Activated T-cell treated with anti-CD3 and anti-CD28 coated beads, Interleukin-2, amount 50 U/mL, for 4 hours (primary cell): ENCODE data around the gene FSTL5. TPM values are rescaled to one million over a fixed set of nuclear protein-coding genes. Genes with fewer than 3 reads are reported as not detected.

Experiments
- ATAC-seq, 2 donors: fragments of 200-7000 bp; cut with Tn5 transposase; one replicate each; pipeline ENCODE4 v1.10.0; 2021
- DNase-seq: peaks from one replicate; pipeline ENCODE4 v3.0.0-alpha.2; 2020
- H3K27me3 Mint-ChIP-seq: one replicate; pipeline ENCODE4 v1.8.0; 2021; ENCODE audit warnings: low read depth, mixed read lengths
- H3K36me3 Mint-ChIP-seq: one replicate; pipeline ENCODE4 v1.8.0; 2022; ENCODE audit warnings: mixed read lengths; ENCODE audit not compliant: insufficient read depth
- H3K4me1 Mint-ChIP-seq: one replicate; pipeline ENCODE4 v1.8.0; 2021; ENCODE audit warnings: low read depth, mixed read lengths
- H3K4me3 Mint-ChIP-seq: one replicate; pipeline ENCODE4 v1.8.0; 2021; ENCODE audit warnings: mild to moderate bottlenecking, moderate library complexity, mixed read lengths
- H3K9me3 Mint-ChIP-seq: one replicate; pipeline ENCODE4 v1.8.0; 2021; ENCODE audit warnings: mixed read lengths
- total RNA-seq, 3 donors: library from RNA; stranded (reverse); gene quantifications; one replicate each; pipeline ENCODE4 v1.2.1, GENCODE V29; 2021

Gene FSTL5
- total RNA-seq, 3 donors from 2014 or later: not detected

DNA sequence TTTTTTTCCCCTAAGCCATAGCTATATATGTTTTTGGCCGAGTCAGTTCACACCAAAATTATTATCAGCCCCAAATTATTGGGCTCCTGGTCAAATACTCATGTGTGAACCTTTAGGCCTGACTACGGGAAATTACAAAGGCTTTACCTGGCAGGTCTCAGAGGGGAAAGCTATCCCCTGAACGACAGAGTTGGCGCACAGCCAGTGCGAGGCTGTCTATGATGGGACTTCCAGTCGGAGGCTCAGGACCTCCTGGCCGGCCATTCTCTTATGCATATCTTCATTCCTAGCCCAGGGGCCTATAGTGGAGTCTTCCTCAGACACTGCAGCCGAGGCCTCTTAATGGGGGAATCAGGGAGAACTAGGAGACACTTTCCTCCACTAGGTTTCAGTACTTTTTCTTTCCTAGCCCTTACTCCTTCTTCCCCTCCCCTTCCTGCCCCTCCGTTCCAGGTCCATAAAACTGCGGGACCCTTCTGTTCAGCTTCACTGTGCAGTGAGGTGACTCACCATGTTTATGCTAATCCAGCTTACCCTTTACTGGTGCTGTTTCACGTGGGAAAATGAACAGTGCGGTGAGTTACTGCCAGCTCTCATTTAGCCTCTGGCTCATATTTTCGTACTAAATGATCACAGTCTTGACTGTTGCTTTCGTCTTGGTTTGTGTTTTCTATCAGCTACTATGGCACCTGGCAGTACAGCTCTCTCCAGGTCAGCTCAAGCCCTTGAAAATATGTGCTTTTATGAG lies 533.9 kb downstream of the FSTL5 start:
- Mint-ChIP-seq H3K9me3 (peaks cover 15% of the 10 kb centered on the region), H3K4me3 (no peak overlapping the region), H3K36me3 (no peaks in the 10 kb centered on the region), H3K27me3 (no peaks in the 10 kb centered on the region), H3K4me1 (no peaks in the 10 kb centered on the region)
- DNase-seq (no peak), ATAC-seq (no peak)

GRCh38 chr4:161604516-161605300 lies 559.1 kb downstream of the FSTL5 start:
- H3K36me3 Mint-ChIP-seq: no peaks in the 10 kb centered on the region
- no peak overlapping the region for H3K4me3 Mint-ChIP-seq
- H3K27me3 Mint-ChIP-seq: no peaks in the 10 kb centered on the region
- H3K9me3 Mint-ChIP-seq: peaks cover 4% of the 10 kb centered on the region
- DNase-seq: no peak
- ATAC-seq: no peak
- no peaks in the 10 kb centered on the region for H3K4me1 Mint-ChIP-seq

DNA sequence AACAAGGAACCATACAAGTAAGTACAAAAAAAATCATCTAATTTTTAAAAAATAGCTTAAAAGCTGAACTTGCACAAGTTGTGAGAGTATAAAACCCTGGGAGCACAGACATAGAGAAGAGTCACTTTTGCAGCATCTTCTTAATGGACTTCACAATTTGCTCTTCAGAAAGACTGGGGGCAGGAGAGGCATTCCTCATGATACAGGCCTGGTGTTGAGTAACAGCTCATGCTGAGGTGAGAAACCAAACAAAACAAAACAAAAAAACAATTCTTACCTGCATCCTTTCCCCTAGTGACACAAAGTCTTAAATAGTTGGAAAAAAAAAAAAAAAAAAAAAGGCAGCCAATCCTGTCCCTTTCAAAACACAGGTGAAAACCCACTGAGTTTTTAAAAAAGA lies 562.8 kb downstream of the FSTL5 start:
- Mint-ChIP-seq H3K27me3 (no peaks in the 10 kb centered on the region), H3K4me1 (no peaks in the 10 kb centered on the region), H3K4me3 (no peak overlapping the region), H3K36me3 (no peaks in the 10 kb centered on the region), H3K9me3 (peaks cover 8% of the 10 kb centered on the region)
- no peak for ATAC-seq
- no peak for DNase-seq

- H3K4me3 Mint-ChIP-seq: no peak overlapping the region
- H3K4me1 Mint-ChIP-seq: no peaks in the 10 kb centered on the region
- H3K36me3 Mint-ChIP-seq: no peaks in the 10 kb centered on the region
- H3K27me3 Mint-ChIP-seq: no peaks in the 10 kb centered on the region
- DNase-seq: no peak
- H3K9me3 Mint-ChIP-seq: peaks cover 10% of the 10 kb centered on the region
- no peak for ATAC-seq
Measured at GRCh38 chr4:161595230-161595771, 568.5 kb downstream of the FSTL5 start.

- no peak for ATAC-seq
Measured at GRCh38 chr4:161585011-161585410, 578.8 kb downstream of the FSTL5 start.

DNA sequence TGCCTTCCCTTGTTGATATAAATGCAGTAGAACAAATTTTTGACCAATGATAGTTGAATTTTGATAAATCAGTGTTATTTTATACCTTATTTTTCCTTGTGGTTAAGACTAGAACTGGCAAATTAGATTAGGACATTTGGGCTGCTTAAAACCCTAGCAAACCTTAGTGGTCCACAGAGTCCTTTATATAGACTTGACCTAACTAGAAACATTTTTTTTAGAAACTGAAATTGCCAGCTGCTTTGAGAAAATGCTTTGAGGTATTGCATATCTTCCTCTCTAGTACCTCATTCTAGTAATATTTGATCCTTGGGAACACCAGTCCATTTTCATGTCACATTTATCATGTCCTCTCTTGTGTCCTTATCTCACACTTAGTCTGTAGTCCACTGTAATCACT lies 580.3 kb downstream of the FSTL5 start:
- Mint-ChIP-seq H3K27me3 (no peaks in the 10 kb centered on the region), H3K36me3 (no peaks in the 10 kb centered on the region), H3K4me1 (no peaks in the 10 kb centered on the region), H3K4me3 (no peak overlapping the region), H3K9me3 (peaks cover 24% of the 10 kb centered on the region)
- no peak for ATAC-seq
- DNase-seq: no peak

More at GRCh38 chr4:161585011-161585410, 578.8 kb downstream of the FSTL5 start:
- DNase-seq: no peak
- Mint-ChIP-seq H3K9me3 (peaks cover 29% of the 10 kb centered on the region), H3K36me3 (no peaks in the 10 kb centered on the region), H3K4me3 (no peak overlapping the region), H3K27me3 (no peaks in the 10 kb centered on the region), H3K4me1 (no peaks in the 10 kb centered on the region)

GRCh38 chr4:161581262-161582230 lies 582.3 kb downstream of the FSTL5 start:
- Mint-ChIP-seq H3K9me3 (peaks cover 29% of the 10 kb centered on the region), H3K4me3 (no peak overlapping the region), H3K27me3 (no peaks in the 10 kb centered on the region), H3K4me1 (no peaks in the 10 kb centered on the region), H3K36me3 (no peaks in the 10 kb centered on the region)
- DNase-seq (no peak), ATAC-seq (no peak)

- Mint-ChIP-seq H3K27me3 (no peaks in the 10 kb centered on the region), H3K4me3 (no peak overlapping the region), H3K4me1 (no peaks in the 10 kb centered on the region), H3K9me3 (peaks cover 11% of the 10 kb centered on the region), H3K36me3 (no peaks in the 10 kb centered on the region)
- DNase-seq (no peak), ATAC-seq (no peak)
Measured at GRCh38 chr4:161577579-161578301, 586.1 kb downstream of the FSTL5 start.

- peaks cover 15% of the 10 kb centered on the region for H3K9me3 Mint-ChIP-seq
- no peaks in the 10 kb centered on the region for H3K4me1 Mint-ChIP-seq
- H3K4me3 Mint-ChIP-seq: no peak overlapping the region
- ATAC-seq (no peak), DNase-seq (no peak)
- H3K27me3 Mint-ChIP-seq: no peaks in the 10 kb centered on the region
- H3K36me3 Mint-ChIP-seq: no peaks in the 10 kb centered on the region
Measured at GRCh38 chr4:161573836-161574235, 590.0 kb downstream of the FSTL5 start.

DNA sequence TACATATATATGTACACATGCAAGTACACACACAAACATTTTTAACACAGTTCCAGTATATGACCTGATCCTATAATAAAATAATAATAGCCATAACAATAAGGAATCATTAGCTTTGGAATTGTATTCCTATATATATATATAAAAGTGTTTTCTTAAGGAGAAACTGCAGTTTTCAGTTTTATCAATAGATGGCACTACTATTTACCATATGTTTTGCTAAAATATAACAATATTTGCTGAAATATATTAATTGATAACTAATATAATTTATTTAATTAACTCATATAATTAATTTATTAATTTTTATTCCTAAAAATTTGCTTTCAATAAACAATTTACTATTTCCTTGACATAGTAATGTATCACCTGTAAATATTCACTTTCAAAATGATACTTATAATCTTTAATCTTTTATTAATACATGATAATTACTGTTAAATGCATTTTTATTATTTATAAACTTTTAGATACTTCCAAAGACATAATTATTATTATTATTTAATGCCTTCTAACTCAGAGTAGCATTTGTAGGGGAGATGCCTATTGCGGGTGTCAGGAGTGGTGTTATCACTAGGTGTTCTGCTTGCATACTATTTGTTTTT lies 599.5 kb downstream of the FSTL5 start:
- ATAC-seq (no peak), DNase-seq (no peak)
- no peaks in the 10 kb centered on the region for H3K27me3 Mint-ChIP-seq
- no peaks in the 10 kb centered on the region for H3K4me1 Mint-ChIP-seq
- no peak overlapping the region for H3K4me3 Mint-ChIP-seq
- H3K36me3 Mint-ChIP-seq: no peaks in the 10 kb centered on the region
- H3K9me3 Mint-ChIP-seq: peaks cover 5% of the 10 kb centered on the region

DNA sequence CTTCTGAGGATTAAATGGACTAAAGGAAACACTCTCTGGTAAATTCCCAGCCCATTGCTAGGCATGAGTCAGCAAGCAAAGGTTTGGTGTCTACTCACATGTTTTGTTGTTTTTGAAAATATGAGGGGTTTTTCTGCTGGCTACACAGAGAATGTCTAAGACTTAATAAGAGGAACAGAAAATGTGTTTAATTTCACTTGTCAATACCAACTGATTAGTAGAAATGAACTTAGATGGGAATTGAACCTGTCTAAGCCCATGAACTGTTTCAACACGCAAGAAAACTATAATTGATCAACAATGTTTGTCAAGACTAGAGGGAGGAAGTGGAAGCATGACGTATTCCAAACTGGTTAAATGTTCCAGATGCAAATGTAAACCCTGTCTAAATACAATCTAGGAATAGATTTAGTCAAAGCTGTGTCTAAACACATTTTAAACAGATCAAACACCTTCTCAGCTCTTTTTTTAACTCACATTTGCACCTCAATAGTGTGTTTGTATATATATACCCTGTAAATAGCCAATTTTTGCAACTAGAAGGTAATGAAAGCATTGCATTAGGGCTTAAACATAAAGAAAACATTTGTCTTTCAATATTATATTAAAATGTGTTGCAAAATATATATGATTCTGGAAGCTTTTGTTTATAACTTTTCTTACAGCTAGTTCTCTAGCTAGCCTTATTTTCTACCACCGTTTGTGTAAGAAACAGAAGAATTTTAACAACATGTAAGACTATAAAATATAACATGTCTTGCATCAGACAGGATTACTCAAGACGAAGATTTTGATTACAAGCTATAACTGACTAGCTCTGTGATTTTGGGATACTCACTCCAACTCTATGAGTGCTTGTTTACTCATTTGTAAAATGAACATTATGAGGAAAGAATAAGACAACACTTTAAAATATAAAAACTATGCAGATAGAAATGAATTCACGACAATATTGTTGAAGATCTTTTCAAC lies 607.8 kb downstream of the FSTL5 start:
- Mint-ChIP-seq H3K36me3 (no peaks in the 10 kb centered on the region), H3K9me3 (peaks cover under 1% of the 10 kb centered on the region), H3K27me3 (no peaks in the 10 kb centered on the region), H3K4me3 (no peak overlapping the region), H3K4me1 (no peaks in the 10 kb centered on the region)
- DNase-seq (no peak), ATAC-seq (no peak)

GRCh38 chr4:161554372-161554990 lies 609.3 kb downstream of the FSTL5 start:
- no peak for DNase-seq
- ATAC-seq: no peak
- Mint-ChIP-seq H3K27me3 (no peaks in the 10 kb centered on the region), H3K9me3 (no peaks in the 10 kb centered on the region), H3K36me3 (no peaks in the 10 kb centered on the region), H3K4me1 (no peaks in the 10 kb centered on the region), H3K4me3 (no peak overlapping the region)
